CD4-positive, alpha-beta T cell treated with Interleukin-1 beta for 1 hour (primary cell): ENCODE data around the gene NFYC.
A peak's percentile ranks its signal among the peaks of the same experiment; 100 is the strongest.

Experiments
- DNase-seq, 2 donors: peaks; one replicate each; pipeline ENCODE4 v3.0.0-alpha.2; 2020 to 2022

NFYC gene

DNA sequence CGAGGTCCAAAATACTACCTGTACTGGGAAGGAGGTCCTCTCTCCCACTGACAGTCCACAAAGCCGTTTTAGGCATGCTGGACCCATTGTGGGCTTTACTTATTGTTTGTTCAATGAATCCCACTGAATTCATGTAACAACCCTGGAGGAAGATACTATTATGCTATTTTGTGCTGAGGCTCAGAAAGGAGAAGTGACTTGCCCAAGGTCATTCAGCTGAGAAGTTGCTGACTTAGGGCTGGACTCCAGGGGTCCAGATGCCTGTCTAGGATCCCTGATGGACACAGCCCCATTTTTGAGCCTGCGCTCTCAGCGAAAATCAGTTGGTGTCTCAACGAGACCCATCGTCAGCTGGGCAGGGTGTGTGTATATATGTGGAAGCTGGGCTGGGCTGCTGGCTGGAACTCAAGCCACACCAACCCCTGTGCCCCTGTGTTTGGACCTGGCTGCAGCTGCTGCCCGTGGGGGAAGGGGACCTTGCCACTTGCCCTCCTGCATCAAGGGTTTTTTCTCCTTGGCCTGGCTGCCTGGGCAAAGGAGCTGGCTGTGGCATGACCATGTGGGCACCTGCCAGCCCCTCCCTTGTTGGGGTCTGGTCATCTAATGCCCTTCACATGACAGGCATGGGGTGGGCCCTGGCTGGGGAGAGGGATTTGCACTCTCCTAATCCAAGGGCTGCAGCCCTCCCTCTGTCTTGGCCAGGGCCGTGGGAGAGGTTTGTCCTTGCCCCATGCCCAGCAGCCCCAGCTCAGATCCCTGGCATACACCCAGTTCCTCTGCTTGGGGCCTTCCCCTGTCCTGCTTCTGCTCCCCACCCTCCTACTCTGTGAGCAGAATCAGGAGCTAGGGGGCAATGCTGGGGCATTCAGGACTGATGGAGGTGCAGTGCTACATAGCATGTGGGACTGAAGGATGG is 107.1 kb downstream of the NFYC start:
- no peak for DNase-seq

DNA sequence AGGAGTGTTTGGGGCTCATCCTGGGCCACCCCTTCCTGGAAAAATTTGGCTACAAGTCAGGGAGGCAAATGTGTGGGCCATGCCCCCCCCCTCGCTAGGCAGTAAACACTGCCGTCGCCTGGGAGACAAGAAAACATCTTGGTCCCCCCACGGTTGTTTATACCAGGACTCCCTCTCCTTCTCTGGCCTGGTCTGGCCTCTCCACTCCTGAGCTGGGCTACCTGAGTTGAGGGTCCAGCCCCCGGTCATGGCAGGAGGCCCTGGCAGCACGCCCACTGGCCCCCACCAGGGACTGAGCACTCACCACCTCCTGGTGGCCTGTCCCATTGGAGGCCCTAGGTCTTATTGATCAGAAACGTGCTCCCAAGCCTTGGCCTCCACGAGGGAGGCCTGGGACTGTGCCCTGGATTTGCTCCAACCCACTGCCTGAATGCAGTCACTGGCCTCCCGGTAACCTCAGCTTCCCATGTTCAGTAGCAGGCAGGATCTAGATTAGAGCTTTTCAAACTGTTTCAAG is 107.9 kb downstream of the NFYC start:
- no peak for DNase-seq

DNA sequence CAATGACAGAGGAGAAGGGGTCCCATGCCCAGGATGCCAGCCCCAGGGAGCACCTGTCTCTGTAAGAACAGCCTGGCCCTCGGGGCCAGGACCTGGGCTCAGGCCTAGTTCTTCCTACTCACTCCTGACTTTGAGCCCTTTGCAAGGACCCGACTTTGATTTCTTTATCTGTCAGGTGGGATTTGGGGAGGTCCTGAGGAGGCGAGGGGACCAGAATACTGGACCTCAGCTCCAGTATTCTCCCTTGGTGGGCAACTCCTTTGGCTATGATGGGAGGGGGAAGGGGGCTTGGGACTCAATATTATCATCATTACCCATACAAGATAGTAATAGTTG is 110.2 kb downstream of the NFYC start:
- no peak for DNase-seq

DNA sequence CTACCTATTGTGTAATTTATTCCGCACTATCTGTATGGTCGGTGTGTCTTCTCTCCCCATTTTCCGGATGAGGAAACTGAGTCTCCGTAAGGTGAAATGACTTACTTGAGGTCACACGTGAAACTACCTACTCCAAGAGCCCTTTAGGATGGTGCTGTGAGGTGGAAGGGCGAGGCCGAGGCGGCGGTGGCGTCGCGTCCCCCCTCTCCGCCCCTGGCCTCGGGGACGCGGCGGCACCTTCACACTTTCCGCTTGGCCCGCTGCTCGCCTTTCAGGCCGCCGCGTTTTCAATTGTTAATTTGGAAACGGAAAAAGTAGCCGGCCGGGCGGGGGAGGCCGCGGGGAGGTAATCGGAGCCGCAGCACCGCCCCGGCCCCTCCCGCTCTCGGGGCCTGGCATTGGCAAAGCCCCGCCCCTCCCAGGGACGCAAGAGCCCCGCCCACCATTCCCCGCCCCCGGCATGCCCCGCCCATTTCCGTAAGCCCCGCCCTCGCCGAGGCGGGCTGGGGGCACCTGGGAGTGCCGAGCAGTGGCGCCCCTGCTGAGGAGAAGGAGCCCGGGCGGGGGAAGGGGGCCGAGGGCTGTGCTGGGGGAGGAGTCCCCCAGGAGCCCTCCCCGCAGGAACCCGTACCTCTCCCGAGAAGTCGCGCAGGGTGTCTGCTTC is 110.7 kb downstream of the NFYC start:
- DNase-seq, result peak; percentile 90 to 91

DNA sequence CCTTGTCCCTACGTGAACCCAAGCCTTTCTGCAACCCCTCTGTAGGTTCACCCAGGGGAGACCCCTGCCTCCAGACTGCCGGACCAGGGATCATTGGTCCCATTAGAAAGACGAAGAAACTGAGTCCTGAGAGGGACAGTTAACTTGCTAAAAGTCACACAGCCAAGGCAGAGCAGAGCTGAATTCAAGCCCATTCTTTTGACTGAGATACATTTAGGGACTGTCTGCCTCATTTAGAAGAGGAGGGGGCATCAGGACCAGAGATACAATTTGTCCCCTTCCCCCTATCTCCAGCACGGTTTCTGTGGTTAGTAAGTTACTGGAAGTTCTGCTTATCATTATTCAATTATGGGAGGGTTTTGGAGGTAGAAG is 111.2 kb downstream of the NFYC start:
- no peak for DNase-seq

DNA sequence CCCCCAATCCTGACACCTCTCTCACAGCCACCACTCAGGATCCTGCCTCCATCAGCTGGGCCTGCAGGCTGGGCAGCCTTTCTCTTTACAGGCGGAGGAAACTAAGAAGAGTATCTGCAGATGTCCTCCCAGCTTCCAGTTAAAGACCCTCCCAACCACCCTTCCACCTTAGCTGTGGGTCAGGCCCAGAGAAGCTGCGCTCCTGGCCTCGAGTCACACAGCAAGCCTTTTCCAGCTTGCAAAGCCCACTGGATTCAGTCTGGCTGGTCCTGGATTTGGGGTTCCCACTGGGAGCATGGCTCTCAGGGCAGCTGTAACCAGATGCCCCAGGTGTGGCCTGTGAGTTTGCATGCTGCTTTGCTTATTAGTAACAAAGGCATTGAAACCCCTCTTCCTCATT is 111.9 kb downstream of the NFYC start:
- no peak for DNase-seq

DNA sequence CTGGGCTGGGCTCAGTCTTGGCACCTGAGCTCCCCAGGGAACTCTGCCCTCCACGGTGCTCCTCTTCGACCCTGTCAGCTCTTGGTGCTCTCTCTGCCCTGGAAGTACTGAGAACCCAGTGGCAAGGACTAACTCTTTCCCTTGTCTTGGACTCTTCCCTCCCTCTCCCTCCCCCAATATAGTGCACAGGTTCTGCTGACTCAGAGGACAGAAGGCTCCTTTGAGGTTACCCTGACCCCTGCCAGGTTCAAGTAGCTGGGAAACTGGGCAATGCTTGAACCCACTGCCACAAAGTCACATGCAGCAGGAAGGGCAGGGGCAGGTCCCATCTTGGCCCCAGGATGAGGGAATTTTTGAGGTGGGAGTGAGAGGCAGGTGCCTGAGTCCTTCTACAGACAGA is 112.4 kb downstream of the NFYC start:
- DNase-seq, result no peak

DNA sequence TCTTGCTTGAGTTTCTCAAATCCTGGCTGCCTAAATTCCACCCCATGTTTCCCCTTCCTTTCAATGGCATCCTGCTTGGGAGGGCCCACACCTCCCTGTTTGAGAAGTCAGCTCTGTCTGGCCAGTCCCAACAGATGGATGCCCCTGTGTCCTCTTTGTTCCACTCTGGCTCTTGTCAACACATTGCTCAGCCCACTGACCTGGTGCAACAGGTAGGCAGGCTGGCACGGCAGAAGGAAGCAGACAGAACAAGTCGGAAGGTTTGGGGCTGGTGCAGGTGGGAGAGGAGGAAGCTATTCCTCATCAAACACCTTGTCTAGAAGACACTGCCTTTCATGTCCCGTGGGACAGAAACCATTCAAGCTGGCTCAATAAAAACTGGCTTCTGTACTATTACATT is 114.7 kb downstream of the NFYC start:
- DNase-seq, result no peak

DNA sequence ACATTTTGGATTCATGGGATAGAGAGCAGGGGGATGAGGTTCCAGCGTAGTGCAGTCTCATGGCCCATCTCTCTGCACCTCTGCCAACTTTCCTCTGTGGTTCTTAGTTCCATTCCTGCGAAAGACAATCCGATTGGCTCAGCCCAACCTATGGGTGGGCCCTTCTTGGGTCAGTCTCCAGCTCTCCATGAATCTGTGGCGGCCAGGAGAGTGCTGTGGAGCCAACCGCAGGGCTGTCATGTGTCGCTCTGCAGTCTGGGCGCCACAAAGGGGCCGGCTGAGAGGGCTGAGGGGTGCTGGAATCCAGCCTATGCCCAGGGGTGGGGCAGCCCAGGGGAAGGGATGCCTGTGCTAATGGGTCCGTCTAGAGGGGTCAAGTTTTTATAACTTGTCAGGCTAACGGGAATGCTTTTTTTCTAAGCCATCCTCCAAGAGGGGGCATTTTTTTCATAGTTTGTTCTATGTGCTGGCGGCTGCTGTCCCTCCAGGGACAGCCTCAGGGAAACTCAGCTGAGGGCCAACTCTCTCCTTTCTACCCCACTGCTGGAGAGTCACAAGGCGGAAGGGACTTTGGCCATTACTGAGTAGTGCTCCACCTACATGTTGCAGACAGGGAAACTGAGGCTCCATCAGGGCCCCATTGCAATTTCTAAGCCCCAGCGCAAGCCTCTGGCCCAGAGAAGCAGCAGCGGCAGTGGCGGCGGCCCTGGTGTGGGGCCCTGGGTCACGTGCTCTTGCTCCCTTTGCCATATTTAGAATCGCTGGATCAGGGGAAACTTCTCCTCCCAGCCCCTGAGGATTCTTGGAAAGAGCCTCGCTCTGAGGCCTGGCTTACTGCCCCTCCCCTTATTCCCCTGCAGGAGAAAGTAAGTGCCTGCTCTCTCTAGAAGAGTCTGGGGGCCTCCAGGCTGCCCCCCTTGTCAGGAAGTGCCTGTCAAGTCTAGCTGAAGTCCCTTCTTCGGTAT is 115.5 kb downstream of the NFYC start:
- no peak for DNase-seq

DNA sequence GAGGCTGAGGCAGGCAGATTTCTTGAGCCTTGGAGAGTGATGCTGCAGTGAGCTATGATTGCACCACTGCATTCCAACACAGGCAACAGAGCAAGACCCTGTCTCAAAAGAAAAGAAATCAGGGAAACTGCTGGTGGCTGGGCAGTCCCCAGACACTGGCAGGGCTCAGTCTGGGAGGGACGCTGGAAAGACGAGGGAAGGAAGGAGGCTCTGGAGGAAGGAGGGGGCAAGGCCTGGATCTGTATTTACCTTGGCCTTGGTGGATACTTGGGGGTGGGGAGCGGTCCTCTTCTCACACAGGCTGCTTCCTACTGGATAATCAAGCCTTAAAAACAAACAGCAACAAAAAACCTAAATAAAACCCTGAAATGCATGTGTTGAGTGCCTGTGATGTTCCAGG is 116.5 kb downstream of the NFYC start:
- no peak for DNase-seq

DNA sequence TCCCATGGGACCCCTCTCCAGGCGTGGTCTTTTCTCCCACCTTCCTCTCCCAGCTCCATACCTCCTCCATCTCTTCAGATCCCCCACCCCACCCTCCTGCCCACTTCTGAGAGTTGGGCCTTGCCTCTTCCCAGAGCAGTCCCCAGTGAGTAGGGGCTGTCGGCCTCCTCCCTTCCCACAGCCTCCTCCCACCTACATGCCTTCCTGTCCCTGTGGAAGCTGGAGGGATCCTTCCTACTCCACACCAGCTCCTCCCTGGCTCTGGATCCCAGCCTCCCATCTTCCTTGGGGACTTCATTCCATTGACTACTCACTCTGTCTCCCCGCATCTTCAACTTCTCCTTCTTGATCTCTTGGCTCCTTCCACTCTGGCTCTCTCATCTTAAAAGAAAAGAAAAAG is 116.9 kb downstream of the NFYC start:
- DNase-seq, result no peak

DNA sequence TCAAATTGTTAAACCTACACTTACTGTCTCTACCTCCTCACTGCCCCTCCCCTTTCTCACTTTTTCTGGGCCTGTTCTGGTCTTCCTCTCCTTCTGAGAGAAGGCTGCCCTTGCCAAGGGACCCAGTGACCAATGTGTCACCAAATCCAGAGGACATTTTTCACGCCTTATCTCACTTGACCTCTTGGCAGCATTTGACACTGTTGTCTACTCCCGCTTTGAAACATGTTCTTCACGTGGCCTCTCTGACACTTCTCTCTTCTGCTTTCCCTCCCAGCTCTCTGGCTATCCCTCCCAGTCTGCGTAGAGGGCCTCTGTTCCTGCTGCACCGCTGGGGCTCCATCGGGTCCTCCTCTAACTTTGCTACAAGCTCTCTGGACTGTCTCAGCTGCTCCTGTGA is 117.4 kb downstream of the NFYC start:
- no peak for DNase-seq

DNA sequence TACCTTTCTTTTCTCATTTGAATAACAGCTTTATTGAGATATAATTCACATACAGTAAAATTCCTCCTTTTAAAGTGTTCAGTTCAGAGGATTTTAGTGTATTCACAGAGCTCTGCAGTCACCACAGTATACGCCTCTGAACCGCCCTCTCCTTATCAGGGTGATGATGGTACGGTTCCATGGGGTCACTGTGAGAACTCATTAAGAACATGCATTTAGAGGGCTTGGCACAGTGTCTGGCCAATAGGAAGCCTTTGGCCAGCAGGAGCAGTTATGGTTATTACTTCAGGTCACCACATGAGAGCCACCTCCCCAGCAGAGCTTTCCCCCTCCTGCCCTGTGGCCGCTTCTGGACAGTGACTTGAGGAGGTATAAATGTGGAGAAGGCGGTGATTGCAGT is 119.4 kb downstream of the NFYC start:
- DNase-seq, result no peak

DNA sequence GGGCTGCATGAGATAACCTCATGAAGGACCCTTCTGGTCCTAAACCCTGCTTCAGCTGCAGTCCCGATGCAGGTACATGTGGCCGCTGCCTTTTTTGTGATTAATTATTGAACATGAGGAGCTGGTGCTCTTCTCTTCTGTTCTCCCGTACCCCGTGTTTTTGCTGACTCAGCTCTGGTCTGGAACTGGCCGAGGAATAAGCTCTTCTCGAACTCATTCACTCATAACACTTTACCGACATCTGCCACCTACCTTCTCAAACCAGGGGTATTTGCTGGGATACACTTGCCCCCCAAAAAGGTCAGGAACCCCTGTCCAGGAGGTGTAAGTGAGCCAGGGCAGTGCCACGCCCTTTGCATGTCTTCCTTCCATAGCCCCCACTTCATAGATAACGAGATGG is 123.9 kb downstream of the NFYC start:
- DNase-seq, result no peak

DNA sequence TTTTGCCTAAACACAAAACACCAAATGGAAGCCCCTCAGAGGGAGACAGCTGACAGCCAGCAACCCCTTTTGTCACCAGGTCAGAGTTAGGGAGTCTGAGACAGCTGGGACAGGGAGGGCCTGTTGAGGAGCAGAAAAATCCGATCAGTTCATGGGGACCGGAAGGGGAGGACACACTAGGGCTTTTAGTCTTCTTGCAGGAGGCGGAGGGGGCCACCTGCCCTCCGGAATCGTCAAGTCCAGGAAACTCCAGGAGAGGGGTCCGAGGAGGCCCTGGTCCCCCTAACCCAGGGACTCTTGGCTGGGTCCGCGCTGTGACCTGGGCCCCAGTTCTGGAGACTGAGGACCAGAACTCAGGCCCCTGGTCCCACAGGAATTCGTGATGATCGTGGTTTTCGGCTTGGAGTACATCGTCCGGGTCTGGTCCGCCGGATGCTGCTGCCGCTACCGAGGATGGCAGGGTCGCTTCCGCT is 126.3 kb downstream of the NFYC start:
- DNase-seq, result peak in 1 of 2 donors; percentile 43

DNA sequence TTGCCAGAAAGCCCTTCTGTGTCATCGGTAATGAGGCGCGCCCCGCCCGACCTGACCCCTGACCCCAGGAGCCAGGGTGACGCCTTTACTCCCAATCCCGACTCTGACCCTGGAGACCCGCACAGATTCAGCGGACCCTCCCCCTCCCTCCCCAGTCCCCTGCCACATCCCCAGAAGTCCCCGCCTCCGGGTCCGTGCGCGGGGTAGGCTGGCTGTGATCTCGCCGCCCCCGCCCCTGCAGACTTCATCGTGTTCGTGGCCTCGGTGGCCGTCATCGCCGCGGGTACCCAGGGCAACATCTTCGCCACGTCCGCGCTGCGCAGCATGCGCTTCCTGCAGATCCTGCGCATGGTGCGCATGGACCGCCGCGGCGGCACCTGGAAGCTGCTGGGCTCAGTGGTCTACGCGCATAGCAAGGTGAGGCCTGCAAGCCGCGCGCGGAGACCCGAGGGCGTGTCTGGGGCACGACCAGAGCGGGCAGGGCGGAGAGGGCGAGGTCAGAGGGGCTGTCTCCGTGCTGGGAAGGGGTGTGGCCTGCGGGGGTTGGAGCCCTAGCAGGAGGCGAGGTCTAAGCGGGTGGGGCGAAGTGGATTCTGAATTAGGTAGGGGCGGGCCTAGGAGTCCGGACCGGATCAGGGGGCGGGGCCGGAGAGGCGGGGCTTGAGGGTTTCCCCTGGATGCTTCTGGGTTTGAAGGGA is 126.9 kb downstream of the NFYC start:
- peak; percentile 91 for DNase-seq

DNA sequence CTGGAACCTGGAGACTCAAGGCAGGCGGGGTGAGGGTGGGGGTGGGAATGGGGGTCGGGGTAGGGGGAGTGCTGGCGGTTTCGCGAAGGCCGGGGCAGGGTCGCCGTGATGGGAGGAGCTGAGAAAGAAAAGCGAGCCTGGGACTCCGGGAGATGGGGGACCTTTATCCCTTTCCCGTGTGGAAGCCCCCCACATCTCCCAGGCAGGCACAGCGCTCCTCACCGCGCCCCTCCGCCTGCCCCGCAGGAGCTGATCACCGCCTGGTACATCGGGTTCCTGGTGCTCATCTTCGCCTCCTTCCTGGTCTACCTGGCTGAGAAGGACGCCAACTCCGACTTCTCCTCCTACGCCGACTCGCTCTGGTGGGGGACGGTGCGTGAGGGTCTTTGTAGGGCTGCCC is 127.6 kb downstream of the NFYC start:
- DNase-seq, result no peak

DNA sequence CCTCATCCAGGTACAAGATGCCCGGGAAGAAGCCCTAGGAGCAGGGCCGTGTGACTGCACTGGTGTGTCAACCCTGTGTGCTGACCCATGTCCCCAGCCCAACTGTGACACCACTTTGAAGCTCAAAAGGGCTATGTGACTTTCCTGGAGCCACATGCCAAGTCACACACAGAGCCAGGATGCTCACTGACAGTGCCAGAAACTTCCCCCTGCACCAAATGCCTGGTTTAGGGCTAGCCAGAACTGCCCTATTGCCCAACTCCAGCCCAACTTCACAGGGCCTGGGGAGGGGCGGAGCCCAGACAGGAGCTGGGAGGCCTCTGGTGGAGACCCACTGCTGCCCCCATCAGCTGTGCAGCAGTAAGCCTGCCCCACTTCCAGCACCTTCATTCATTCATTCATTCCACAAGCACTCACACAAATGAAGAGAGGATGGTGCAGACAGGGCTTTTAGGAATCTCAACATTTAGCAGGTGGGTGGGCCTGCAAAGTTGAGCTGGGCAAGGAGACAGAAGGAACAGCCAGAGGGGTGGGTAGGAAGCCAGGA is 128.8 kb downstream of the NFYC start:
- DNase-seq, result no peak
